NT2/D1 (cell line): Measurements from ENCODE around the gene KCNK4.

Experiments
- DNase-seq: peaks from one replicate; pipeline ENCODE4 v3.0.0-alpha.2; 2011; ENCODE audit warnings: low read depth, low spot score
- H3K27me3 ChIP-seq: 2 replicates; pipeline ENCODE4 v1.6.0; 2011; ENCODE audit warnings: mild to moderate bottlenecking; ENCODE audit not compliant: insufficient read length, insufficient read depth
- H3K36me3 ChIP-seq: 2 replicates; pipeline ENCODE4 v1.6.1; 2011; ENCODE audit warnings: mild to moderate bottlenecking, low read length, mixed read lengths; ENCODE audit not compliant: insufficient read depth, insufficient read length
- H3K4me1 ChIP-seq: 2 replicates; pipeline ENCODE4 v1.5.1; 2011; ENCODE audit not compliant: insufficient read depth, insufficient read length
- H3K4me3 ChIP-seq: 2 replicates; pipeline ENCODE4 v1.5.1; 2011; ENCODE audit warnings: low read depth; ENCODE audit not compliant: insufficient read length
- H3K9ac ChIP-seq: 2 replicates; pipeline ENCODE4 v1.6.0; 2011; ENCODE audit warnings: low read depth; ENCODE audit not compliant: insufficient read length
- H3K9me3 ChIP-seq: 2 replicates; pipeline ENCODE4 v1.5.1; 2011; ENCODE audit warnings: mild to moderate bottlenecking, low read length; ENCODE audit not compliant: insufficient read depth
- SUZ12 ChIP-seq: IDR thresholded peaks from 2 replicates; pipeline ENCODE4 v1.6.1; 2011; ENCODE audit not compliant: insufficient read length, insufficient read depth; ENCODE audit errors: extremely low read depth
- YY1 ChIP-seq: IDR thresholded peaks from 2 replicates; pipeline ENCODE4 v1.6.1; 2011; ENCODE audit not compliant: insufficient read length, insufficient read depth
- ZNF274 ChIP-seq: IDR thresholded peaks from 2 replicates; pipeline ENCODE4 v1.6.1; 2011; ENCODE audit warnings: mild to moderate bottlenecking, low read depth, low read length

Gene KCNK4

GRCh38 chr11:64255135-64256128 is 35.7 kb upstream of the KCNK4 start:
- no peak for DNase-seq
- no peaks in the 10 kb centered on the region for H3K9me3 ChIP-seq
- peaks cover 18% of the 10 kb centered on the region for H3K4me1 ChIP-seq
- H3K4me3 ChIP-seq: no peak overlapping the region
- no peaks in the 10 kb centered on the region for H3K27me3 ChIP-seq
- H3K36me3 ChIP-seq: peaks cover 66% of the 10 kb centered on the region
- no peak overlapping the region for H3K9ac ChIP-seq
- no peak for TF ChIP-seq ZNF274
- no peak for TF ChIP-seq SUZ12
- TF ChIP-seq YY1: no peak

DNA sequence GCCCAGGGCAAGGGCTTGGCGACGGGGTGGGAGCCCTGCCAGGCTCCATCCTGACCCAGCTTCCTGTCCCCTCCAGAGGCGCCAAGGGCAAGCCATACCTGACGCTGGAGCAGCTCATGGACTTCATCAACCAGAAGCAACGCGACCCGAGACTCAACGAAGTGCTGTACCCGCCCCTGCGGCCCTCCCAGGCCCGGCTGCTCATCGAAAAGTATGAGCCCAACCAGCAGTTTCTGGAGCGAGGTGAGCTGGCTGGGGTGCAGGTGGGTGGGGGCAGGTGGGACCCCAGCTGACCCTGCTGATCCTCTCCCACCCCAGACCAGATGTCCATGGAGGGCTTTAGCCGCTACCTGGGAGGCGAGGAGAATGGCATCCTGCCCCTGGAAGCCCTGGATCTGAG is 34.8 kb upstream of the KCNK4 start:
- no peak for DNase-seq
- no peak overlapping the region for H3K9ac ChIP-seq
- no peaks in the 10 kb centered on the region for H3K27me3 ChIP-seq
- H3K4me1 ChIP-seq: peaks cover 12% of the 10 kb centered on the region
- H3K4me3 ChIP-seq: no peak overlapping the region
- peaks cover 70% of the 10 kb centered on the region for H3K36me3 ChIP-seq
- no peaks in the 10 kb centered on the region for H3K9me3 ChIP-seq
- no peak for TF ChIP-seq YY1
- no peak for TF ChIP-seq SUZ12
- no peak for TF ChIP-seq ZNF274

- DNase-seq: no peak
- no peaks in the 10 kb centered on the region for H3K9me3 ChIP-seq
- H3K4me1 ChIP-seq: peaks cover 13% of the 10 kb centered on the region
- H3K9ac ChIP-seq: no peak overlapping the region
- H3K27me3 ChIP-seq: no peaks in the 10 kb centered on the region
- H3K4me3 ChIP-seq: no peak overlapping the region
- TF ChIP-seq YY1: no peak
- TF ChIP-seq SUZ12: no peak
- TF ChIP-seq ZNF274: no peak
- H3K36me3 ChIP-seq: peaks cover 85% of the 10 kb centered on the region
These were observed 32.7 kb upstream of the KCNK4 start for GRCh38 chr11:64258356-64258755.

GRCh38 chr11:64258946-64259532 is 32.1 kb upstream of the KCNK4 start:
- Histone ChIP-seq H3K4me1 (peaks cover 17% of the 10 kb centered on the region), H3K9me3 (no peaks in the 10 kb centered on the region), H3K36me3 (peaks cover 87% of the 10 kb centered on the region), H3K4me3 (no peak overlapping the region), H3K27me3 (no peaks in the 10 kb centered on the region), H3K9ac (no peak overlapping the region)
- TF ChIP-seq YY1: no peak
- no peak for TF ChIP-seq ZNF274
- no peak for TF ChIP-seq SUZ12
- DNase-seq: no peak

DNA sequence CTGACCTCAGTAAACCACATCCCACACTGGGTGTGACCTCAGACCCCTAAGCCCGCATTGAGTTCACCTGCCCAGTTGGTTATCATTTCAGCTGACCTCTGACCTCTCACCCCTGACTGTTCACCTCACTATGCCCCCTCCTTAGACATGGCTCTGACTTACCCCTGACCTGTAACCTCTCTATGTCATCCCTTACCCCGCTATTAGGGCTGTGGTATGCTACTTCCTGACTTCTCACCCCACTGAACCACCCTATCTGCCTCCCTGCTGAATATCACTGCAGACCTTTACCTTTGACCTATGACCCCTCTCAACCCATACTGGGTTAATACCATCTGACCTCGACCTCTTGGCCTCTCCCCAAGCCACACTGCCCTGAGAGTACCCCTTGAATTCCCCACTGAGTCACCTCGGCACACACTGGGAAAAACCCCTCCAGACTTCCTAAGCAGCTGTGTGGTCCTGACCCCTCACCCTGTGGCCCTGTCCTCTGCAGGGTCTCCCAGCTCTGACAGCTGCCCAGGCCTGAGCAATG is 31.5 kb upstream of the KCNK4 start:
- no peak overlapping the region for H3K9ac ChIP-seq
- H3K9me3 ChIP-seq: no peaks in the 10 kb centered on the region
- no peak for DNase-seq
- H3K4me3 ChIP-seq: no peak overlapping the region
- no peak for TF ChIP-seq YY1
- TF ChIP-seq ZNF274: no peak
- TF ChIP-seq SUZ12: no peak
- H3K4me1 ChIP-seq: peaks cover 20% of the 10 kb centered on the region
- peaks cover 87% of the 10 kb centered on the region for H3K36me3 ChIP-seq
- no peaks in the 10 kb centered on the region for H3K27me3 ChIP-seq

DNA sequence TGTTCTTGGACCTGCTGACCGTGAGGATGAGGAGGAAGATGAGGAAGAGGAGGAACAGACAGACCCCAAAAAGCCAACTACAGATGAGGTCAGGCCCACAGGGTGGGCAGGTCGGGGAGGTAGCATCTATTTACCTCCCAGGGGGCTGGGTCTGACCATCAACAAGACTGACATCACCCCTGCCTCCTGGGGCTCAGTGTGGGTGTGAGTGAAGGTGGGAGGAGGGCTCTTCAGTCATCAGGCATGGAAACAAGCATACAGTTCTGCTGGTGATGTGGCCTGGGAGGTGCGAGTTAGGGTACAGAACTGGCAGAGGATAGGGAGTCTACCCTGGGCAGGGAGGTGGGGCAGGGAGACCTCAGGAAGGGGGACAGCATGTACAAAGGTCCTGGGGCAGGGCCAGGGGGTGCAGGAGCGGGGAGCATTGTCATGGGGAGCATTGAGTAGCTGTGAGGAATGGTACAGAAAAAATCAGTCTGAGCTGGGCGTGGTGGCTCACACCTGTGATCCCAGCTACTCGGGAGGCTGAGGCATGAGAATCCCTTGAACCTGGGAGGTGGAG is 30.9 kb upstream of the KCNK4 start:
- H3K4me3 ChIP-seq: no peak overlapping the region
- TF ChIP-seq SUZ12: no peak
- no peak for TF ChIP-seq YY1
- TF ChIP-seq ZNF274: no peak
- peaks cover 84% of the 10 kb centered on the region for H3K36me3 ChIP-seq
- no peaks in the 10 kb centered on the region for H3K9me3 ChIP-seq
- H3K9ac ChIP-seq: no peak overlapping the region
- no peaks in the 10 kb centered on the region for H3K27me3 ChIP-seq
- DNase-seq: no peak
- peaks cover 20% of the 10 kb centered on the region for H3K4me1 ChIP-seq

DNA sequence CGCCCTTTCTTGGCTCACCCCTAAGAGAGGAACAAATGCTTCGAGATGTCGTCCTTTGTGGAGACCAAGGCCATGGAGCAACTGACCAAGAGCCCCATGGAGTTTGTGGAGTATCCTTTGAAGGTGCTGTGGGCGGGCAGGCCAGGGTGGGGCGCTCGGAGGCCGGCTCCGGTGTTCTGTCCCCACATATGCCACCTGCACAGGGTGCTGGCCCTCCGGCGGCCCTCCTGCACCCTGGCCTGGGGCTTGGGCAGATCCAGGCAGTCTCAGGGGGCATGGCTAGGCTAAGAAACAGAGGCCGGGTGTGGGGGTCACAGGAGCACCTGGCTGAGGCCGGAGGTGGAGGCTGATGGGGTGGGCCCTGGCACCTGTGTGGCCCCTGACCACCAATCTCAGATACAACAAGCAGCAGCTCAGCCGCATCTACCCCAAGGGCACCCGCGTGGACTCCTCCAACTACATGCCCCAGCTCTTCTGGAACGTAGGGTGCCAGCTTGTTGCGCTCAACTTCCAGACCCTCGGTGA is 29.5 kb upstream of the KCNK4 start:
- H3K9ac ChIP-seq: no peak overlapping the region
- no peaks in the 10 kb centered on the region for H3K9me3 ChIP-seq
- H3K4me3 ChIP-seq: no peak overlapping the region
- no peak for DNase-seq
- H3K36me3 ChIP-seq: peaks cover 84% of the 10 kb centered on the region
- no peak for TF ChIP-seq ZNF274
- TF ChIP-seq YY1: no peak
- TF ChIP-seq SUZ12: no peak
- H3K27me3 ChIP-seq: no peaks in the 10 kb centered on the region
- peaks cover 18% of the 10 kb centered on the region for H3K4me1 ChIP-seq
